DMS79 treated with DMSO at 0.1 percent for 48 hours (cell line): ENCODE data around the gene PIGH.
"Not testable (repeated sequence)": the region's sequence is repeated elsewhere in the genome, so short reads cannot be mapped to it uniquely, and the experiment has no call there.

ENCODE experiments used
- DNase-seq: peaks from one replicate; lab custom pipeline; 2025; lab: John Stamatoyannopoulos, UW

The PIGH gene

DNA sequence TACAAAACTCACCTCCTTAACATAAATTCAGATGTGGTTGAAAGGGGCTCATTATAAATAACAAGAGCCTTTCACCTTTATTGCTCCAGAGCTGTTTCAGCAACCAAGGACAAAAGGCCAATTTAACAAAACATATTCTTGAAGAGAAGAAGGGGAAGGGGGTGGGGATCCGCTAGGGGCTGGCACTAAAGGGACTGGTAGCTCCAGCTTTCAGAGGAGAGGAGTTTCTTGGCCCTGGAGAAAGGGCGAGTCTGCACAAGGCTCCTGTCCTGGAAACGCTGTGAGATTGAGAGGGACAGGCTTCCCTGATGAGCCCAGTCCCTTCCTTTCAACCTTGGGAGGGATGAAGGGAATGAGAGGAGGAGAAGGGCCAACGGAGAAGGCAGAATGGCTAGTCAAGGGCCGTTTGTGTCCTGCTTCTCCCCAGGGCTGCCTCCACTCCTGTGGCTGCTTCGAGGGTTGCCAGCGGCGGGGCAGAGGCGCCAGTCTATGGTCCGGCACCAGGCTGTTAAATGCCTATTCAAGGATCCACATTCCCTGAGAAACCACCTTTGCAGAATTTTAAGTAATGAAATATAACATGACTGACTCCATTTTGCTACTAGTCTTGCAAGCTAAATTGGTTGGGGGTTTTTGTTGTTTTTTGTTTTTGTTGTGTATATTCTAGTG is 9.7 kb upstream of the PIGH start:
- DNase-seq, result no peak

DNA sequence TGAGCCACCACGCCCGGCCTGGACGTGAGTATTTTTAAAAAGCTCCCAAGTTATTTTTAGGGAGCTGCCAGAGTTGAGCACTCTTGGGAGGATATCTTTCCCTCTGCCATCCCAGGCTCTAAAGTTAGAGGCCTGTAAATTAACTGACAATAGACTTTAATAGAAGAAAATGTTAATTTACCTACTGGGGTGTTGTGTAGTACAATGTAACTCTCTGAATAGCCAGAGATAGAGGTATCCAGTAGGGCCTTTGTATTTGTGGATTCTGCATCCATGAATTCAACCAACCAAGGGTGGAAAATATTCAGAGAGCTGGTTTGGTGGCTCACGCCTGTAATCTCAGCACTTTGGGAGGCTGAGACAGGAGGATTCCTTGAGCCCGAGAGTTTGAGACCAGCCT is 7.6 kb upstream of the PIGH start:
- DNase-seq, result no peak

DNA sequence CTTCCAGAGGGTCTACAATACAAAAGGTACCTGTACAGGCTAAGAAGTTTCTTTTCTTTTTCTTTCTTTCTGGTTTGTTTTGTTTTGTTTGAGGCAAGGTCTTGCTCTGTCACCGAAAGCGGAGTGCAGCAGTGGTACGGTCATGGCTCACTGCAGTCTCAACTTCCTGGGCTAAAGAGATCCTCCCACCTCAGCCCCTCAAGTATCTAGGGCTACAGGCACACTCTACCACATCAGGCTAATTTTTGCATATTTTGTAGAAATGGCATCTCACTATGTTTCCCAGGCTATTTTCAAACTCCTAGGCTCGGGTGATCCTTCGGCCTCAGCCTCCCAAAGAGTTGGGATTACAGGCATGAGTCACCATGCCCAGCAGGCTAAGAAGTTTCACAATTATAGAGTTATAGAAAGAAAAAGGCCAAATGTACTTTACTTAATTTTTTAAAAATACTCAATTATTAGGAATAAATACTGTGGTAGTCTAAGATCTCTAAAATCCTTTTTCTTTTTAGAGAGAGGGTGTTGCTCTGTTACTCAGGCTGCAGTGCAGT is 3.0 kb upstream of the PIGH start:
- peak; percentile 16 for DNase-seq

DNA sequence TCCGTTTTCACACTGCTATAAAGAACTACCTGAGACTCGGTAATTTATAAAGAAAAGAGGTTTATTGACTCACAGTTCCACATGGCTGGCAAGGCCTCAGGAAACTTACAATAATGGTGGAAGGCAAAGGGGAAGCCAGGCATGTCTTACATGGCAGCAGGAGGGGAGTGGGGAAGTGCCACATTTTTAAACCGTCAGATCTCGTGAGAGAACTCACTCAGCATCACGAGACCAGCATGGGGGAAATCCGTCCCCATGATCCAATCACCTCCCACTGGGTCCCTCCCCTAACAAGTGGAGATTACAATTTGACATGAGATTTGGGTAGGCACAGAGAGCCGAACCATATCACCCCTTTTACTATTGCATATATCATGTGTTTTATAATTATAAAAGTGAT is 2.0 kb upstream of the PIGH start:
- no peak for DNase-seq

DNA sequence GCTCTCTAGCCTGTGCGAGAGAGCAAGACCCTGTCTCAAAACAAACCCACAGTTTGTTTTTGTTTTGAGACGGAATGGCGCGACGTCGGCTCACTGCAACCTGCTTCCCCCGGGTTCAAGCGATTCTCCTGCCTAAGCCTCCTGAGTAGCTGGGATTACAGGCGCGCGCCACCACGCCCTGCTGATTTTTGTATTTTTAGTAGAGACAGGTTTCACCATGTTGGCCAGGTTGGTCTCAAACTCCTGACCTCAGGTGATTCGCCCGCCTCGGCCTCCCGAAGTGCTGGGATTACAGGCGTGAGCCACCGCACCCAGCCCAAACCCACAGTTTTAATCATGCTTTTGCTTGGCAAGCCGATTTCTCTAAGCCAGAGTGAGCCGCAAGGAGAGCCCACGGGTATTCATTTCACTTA is 500 bp upstream of the PIGH start:
- not testable (repeated sequence) for DNase-seq

DNA sequence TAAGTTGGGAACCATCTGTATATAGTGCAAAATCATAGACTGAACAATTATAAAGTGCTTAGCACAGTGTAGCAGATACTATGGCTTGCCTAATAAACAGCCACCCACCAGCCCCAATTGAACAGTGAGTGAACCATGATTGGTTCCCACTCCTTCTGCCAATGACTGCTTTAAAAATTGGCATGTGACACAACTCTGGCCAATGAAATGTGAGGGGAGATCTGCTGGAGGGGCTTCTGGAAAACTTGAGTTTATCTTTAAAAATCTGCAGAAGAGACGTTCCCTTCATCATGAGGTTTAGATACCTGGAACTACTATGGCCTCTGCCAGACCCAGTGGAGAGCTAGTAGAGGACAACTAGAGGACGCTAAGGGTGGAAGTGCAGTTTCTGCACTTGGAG is 4.7 kb downstream of the PIGH start:
- no peak for DNase-seq

DNA sequence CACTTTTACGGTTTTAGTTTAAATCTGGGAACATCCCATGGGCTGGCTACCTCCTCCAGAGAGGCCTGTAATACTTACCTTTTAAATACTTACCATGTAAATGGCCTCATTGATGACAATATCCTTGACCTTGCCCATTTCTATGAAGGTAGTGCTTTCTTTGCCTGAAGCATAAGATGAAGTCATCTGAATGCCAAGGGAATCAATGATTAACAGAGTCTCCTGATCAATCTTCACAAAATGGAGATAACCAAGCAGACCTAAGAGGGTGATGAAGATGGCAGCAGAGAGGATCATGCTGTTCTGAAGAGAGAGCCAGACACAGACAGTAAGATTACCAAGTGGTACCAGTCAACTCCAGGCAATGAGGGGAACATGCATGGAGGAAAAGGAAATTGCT is 6.4 kb downstream of the PIGH start:
- not testable (repeated sequence) for DNase-seq

DNA sequence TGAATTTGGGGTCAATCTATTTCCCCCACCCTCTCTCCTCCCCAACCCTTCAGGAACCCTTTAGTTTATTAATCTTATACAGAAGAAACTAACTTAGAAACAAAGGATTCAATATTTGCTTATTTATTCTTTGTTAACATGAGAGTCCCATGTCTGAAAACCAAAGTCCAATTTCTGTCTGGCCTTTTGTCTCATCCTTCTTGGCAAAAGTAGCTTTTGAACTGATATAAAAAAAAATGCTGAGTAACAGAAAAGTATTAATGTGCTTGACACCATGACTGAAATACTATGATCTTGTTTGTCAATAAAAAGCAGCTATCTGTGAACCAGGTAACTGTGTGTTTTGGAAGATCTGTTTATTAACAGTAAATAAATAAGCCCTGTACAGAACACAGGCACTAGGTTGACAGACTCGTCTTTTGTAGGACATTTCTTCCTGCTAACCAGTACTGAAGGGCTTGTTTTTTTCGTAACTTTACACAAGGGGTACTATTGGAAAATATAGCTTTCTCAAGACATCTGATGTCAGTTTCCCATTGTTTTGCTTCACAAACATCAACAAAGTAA is 10.8 kb downstream of the PIGH start:
- DNase-seq, result no peak

DNA sequence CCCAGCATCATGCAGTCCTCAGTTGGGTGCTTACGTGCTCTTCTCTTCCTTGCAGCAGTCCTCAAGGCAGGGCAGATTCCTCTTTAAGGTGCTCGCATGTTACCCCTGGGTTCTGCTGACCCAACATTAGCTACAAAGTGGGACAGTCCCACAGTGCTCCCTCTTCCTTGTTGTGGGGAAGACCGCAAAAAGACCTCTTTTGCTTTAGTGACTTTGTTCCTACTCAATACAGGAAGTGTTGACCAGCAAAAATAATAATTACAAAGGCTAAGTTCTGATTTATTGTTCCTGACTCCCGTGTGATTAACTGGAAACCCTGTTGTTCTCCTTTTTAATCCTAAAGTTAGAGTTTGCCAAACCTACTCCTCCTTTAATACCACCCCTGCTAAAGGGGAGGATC is 13.7 kb downstream of the PIGH start:
- no peak for DNase-seq

DNA sequence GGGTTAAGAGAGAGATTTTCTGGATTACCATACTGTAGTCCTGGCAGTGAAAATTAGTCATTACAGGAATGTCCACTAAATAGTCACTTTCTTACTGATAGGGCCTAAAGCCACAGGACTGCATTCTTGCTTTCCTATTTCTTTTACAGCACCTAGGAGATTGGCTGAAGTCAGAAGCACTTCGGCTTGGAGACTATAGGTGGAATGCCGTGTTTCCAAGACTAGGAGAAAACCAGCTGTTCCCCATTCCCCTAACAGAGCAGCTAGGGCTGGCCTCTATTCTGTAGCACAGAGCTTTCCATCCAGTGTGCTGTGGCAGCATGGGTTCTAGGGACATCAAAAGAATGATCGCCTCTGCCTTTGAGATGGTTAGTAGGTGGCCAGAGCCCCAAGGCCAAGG is 15.1 kb downstream of the PIGH start:
- DNase-seq, result no peak

DNA sequence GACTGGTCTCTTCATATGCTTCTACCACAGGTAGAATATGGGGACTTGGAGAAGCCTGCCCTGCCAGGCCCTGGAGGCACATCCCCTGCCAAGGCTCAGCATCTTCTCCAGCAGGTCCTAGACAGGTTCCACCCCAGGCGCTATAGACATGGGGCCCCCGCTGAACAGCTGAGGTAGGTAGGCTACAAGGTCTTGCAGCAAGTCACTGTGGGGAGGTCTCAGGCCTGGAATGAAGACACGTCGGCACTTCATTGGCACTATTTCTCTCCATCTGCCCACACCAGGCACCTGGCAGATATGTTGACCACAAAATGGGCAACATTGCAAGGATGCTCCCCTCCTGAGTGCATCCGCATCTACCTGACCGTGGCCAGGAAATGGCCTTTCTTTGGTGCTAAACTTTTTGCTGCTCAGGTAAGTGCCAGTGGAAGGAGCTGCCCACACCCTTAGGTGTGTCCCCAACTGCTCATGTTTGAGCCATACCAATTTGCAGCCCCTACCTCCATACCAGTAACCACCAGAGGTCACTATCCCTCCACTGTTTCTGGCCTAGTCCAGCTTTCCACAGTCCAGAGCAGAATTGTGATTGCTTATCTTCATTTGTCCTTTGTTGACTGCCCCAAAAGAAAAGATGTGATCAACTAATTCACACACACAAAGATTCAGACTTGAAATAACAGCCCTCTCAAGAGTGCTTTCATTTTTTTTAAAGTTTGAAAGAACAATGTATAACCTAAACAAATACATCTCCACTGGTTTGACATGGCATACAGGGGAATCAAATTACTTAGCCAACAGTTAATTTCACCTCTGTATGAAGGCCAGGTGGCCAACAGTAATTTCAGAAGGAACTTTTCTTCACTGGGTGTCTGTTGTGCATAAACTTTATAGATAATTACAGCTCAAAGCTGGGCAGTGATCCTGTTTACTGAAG is 16.1 kb downstream of the PIGH start:
- peak; percentile 54 for DNase-seq

DNA sequence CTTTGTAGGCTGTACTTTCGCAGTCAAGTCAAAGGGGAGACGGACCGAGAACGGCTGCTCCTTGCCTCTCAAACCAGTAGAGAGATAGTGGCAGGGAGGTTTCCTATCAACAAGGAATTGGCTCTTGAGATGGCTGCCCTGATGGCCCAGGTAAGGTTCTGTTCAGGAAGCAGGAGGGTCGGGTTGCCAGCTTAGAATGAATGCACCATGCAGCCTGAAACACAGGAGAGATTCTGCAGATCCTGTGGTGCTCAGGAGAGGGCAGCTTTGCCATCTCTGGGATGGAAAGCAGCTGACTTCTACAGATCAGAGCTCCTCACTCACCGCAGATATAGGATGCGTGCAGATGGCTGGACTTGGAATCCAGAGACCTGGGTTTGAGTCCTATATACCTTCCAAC is 18.0 kb downstream of the PIGH start:
- no peak for DNase-seq

DNA sequence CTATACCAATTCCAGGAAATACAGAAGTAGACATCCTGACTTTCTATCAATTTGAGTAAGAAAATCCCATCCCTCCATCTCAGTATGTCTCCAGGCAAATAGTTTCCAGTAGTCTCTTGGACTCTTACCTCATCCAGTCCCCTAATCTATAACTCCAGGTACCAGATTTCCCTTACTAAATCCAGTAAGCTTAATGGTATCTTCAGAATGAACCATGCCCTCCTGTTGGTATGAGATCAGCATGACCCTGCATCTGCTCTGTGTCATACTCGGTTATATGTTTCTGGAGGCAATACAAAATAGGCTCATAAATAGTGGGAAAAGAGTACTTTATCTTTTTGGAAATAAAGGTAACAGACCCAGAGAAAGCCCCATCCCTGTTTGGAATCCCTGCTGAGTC is 18.4 kb downstream of the PIGH start:
- DNase-seq, result no peak

DNA sequence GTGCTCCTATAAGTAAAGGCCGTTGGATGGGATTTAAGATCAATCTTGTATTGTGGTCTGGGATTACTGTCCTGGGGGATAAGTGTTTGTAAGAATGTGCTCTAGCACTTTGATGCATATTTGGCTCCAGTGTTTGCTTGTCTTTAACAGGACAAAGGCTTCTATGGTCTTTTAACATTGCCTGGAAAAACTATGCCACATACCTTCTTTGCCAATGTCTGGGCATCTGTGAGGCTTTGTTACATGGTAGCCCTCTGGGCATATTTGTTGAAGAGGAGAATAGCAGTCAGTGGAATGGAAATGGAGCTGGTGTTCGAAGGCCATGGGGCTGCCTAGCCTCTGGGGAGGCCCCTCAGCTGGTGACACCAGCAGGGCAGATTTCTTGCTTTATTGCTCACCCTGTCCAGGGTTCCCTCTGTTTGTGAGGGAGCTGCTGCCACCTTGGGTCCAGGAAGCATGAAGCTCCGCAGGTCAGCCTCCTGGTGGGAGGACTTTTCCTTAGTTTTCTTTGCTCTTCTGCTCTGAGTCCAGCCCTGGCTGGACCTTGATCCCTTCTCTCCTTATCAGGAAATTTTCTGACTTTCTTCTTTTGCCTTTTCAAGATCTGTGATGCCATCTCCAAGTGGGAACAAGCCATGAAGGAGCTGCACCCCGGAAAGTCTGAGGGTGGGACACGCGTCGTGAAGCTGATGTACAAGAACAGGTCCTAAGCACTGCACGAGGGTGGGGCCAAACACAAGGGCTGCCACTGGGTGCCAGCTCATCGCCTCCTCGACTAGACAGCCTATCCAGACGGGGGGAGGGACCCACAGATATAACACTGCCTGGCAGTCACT is 19.5 kb downstream of the PIGH start:
- DNase-seq, result no peak

DNA sequence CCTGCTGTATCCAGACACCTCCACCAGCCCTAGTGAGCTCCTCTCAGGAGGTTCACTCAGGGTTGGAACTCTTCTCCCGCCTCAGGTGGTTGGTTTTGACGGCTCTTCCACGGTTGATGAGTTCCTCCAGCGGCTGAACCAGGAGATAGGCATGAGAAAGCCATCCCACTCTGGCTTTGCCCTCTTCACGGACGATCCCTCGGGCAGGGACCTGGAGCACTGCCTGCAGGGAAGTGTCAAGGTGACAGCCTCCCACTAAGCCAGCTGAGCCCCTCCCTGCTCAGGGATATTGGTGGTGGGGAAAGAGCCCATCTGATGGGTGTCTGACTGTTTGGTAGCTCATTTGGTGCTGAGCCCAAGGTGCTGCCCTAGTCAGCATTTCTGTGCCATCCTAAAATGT is 20.4 kb downstream of the PIGH start:
- DNase-seq, result no peak

DNA sequence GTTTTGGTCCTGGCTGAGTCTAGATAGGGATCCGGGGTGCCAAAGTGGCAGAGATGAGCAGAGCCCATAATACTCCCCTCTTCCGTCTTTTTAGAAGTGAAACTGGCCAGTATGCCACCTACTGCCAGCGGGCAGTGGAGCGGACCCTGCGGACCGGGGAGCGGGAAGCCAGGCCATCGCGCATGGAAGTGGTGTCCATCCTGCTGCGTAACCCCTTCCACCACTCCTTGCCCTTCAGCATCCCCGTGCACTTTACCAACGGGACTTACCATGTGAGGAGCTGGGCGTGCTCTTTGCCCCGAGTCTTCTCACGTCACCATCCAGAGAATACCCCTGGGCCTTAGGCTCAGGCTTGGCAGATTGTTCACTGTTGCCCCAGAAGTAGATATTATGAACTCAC is 21.0 kb downstream of the PIGH start:
- no peak for DNase-seq

DNA sequence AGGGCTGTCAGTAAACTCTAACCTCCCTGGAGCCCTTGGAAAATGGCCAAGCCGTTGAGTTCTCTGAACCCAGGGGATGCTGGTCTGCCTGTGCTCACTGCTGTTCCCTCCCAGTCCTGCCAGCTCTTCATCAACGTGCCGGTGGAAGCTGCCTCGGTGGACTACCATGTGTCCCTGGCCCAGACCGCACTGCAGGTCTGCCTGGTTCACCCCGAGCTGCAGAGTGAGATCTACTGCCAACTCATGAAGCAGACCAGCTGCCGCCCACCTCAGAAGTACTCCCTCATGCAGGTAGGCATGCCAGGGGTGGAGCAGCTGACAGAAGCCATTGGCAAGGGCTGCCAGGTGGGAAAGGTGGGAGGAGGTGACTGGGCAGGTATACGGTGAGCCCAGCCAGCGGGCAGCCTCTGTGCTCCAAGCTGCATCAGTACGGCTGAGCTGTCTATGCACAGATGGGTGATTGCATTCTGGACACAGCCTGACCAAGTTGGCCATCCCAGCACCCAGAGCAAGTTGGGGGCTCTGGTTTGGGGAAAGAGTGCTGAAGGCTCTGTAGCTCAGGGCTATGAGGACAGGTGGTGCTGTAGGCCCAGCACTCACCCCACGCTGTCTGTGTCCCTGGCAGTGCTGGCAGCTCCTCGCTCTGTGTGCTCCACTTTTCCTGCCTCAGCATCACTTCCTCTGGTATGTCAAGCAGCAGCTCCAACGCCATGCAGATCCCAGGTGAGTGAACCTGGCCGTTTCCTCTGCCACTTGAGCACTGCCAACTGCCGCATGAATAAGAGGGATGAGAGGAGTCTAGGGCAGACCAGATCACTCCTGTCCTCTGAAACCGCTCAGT is 21.9 kb downstream of the PIGH start:
- peak; percentile 52 for DNase-seq

DNA sequence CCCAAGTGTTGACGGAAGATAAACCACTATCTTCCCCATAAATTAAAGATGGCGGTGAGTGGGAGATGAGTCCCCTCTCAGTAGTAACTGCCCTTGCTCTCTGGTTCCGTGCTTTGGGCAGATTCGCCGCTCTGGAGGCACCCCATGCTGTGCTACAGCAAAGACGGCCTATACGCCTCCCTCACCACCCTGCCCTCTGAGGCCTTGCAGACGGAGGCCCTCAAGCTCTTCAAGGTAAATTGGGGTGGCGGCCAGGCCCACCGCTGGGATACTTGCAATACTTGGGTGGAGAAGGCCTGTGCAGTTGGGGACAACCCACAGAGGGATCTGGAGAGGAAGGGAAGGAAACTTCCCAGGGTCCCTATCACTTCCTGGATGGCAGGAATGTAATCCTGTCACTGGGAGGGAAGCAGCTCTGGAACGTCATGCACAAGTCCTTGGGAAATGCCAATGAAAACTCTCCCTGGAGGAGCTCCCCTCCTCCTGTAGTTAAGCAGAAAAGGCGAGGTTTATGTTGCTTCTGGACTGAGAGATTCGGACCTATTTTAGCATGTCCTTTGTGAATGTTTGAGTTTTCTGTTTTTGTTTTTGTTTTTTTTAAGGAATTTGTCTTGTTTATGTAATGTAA is 22.8 kb downstream of the PIGH start:
- DNase-seq, result no peak

DNA sequence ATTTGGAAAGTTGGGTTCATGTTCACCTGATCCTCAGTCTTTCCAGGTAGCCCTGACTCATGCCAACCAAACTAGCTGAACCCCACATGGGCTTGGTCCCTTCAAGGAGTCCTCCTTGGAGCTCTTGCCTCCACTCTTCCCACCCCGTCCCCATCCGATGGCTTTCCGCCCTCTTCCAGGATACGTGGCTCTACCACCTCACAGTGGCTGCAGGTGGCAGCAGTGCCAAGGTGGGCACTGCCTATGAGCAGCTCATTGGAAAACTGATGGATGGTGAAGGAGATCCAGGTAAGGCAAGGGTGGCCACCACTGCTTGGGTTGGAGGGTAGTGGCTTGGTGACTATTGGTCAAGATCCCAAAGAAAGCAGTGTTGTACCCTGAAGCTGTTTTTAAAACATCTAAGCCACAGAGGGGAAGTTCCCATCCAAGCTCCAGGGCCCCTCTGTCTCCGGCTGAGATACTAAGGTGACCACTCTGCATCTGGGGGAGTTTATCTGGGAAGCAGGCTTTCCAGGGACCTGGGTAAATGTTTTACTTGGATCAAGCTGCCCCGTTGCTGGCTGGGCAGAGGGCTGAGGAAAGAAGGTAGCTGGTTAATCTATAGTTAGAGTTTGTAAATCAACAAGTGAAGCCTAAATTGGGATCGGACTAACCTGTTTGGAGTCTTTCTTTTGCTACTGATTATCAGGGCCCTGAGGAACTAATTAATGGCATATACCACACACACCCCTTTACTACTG is 23.7 kb downstream of the PIGH start:
- no peak for DNase-seq

DNA sequence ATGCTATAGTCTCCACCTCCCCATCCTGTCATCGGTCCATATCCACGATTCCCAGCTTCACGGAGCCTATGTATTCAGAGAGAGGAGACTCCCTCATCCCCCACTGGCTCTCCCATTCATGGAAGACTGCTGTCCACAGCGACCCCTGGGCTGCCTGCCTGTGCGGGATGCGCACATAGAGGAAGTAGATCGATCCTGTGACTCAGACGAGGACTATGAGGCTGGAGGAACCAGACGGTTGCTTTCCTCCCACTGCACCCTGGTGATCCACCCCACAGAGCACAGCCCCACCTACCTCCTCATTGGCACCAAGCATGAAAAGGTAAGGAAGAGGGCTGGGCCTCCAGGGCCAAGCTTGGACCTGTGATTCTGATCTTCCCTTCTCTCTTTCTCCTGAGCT is 24.4 kb downstream of the PIGH start:
- DNase-seq, result no peak
